ENCODE measurements around the gene SCRT2.
A peak's percentile ranks its signal among the peaks of the same experiment; 100 is the strongest.
"Not testable (repeated sequence)": the region's sequence is repeated elsewhere in the genome, so short reads cannot be mapped to it uniquely, and the experiment has no call there.

The SCRT2 gene

DNA sequence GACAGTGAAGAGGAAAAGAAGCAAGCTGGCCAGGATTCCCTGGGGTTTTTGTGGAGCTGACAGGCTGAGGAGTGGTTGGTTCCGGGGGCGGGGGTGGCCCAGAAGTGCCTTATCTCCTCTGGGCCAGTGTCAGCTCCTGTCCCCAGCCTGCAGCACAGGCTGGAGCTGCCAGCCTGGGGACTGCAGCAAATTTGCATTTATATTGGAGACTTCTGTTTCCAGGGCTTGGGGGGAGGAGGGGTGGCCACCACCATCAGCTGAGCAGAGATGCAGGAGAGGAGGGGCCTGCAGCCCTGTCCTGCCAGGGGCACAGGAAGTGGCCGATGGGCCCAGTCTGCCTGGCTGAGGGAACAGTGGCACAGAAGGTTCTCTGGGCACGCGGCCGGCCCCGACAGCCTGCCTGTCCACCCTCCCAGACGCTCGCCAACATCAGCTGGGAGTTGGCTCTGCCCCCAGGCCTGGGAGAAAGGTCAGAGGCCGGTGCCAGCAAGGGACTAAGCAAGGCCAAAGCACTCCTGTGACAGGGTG is 24.3 kb upstream of the SCRT2 start:
- H3K27ac ChIP-seq = no peak overlapping the region
- TF ChIP-seq, protein P1, sequence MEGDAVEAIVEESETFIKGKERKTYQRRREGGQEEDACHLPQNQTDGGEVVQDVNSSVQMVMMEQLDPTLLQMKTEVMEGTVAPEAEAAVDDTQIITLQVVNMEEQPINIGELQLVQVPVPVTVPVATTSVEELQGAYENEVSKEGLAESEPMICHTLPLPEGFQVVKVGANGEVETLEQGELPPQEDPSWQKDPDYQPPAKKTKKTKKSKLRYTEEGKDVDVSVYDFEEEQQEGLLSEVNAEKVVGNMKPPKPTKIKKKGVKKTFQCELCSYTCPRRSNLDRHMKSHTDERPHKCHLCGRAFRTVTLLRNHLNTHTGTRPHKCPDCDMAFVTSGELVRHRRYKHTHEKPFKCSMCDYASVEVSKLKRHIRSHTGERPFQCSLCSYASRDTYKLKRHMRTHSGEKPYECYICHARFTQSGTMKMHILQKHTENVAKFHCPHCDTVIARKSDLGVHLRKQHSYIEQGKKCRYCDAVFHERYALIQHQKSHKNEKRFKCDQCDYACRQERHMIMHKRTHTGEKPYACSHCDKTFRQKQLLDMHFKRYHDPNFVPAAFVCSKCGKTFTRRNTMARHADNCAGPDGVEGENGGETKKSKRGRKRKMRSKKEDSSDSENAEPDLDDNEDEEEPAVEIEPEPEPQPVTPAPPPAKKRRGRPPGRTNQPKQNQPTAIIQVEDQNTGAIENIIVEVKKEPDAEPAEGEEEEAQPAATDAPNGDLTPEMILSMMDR (IDR thresholded peaks at IDR 0.05) = no peak
- no peak for TF ChIP-seq ZFX (IDR thresholded peaks at IDR 0.05; ENCODE audit: borderline replicate concordance)

DNA sequence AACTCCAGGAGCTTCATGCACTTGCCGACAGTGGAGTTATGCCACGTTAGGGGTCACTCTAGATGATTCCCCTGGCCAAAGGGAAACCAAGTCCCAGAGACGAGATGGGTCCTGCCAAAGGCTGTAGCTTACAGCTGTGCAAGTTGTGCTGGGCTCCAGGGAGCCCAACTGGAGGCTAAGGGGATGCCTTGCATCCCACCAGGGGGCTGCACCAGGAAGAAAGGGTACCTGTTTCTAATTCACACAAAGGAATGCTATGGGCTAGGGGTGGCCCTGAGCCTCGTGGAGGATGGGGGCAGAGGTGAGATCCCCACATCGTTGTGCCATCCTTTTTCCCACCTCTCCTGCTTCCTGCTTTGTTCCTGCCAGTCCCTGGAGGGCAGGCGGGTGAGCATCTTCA is 23.7 kb upstream of the SCRT2 start:
- TF ChIP-seq, protein P1 (IDR thresholded peaks at IDR 0.05) = no peak
- TF ChIP-seq ZFX (IDR thresholded peaks at IDR 0.05; ENCODE audit: borderline replicate concordance) = no peak
- H3K27ac ChIP-seq = no peak overlapping the region

DNA sequence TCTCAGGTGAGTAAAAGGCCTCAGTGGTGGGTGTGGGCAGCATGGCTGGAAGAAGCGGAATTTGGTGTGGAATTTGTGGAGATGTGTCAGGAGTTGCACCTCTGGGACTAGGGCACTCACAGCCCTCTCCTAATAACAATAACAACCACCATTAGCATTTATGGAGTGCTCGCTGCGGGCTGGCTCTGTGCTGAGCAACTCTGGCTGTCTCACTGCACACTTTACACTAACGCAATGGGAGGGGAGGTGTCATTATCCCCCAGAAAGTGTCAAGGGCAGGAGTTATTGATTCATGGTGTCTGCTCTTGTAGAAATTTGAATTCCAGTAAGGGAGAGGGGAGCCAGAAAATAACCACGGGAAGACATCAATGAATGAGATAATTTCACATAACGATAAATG is 22.7 kb upstream of the SCRT2 start:
- no peak overlapping the region for H3K27ac ChIP-seq
- TF ChIP-seq, protein P1 (IDR thresholded peaks at IDR 0.05) = no peak
- no peak for TF ChIP-seq ZFX (IDR thresholded peaks at IDR 0.05; ENCODE audit: borderline replicate concordance)

DNA sequence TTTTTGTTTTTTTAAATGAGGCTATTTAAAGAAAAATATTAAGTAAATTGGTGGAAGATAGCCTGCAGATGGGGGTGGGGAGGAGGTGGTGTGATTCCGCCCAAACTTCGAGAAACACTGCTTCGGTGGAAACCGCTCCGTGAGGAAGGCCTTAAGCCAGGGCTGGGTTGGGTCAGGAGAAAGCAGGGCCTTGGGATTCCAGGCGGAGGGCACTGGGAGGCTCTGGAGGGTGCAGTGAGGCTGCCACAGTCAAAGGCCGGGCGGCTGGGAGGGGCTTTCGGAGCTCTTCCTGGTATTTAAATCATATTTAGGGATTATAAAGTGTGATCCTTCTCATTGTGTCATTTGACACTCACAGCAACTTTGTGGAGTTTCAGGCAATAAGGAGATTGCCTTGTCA is 22.2 kb upstream of the SCRT2 start:
- H3K27ac ChIP-seq = no peak overlapping the region
- TF ChIP-seq ZFX (IDR thresholded peaks at IDR 0.05; ENCODE audit: borderline replicate concordance) = no peak
- TF ChIP-seq, protein P1 (IDR thresholded peaks at IDR 0.05) = no peak

DNA sequence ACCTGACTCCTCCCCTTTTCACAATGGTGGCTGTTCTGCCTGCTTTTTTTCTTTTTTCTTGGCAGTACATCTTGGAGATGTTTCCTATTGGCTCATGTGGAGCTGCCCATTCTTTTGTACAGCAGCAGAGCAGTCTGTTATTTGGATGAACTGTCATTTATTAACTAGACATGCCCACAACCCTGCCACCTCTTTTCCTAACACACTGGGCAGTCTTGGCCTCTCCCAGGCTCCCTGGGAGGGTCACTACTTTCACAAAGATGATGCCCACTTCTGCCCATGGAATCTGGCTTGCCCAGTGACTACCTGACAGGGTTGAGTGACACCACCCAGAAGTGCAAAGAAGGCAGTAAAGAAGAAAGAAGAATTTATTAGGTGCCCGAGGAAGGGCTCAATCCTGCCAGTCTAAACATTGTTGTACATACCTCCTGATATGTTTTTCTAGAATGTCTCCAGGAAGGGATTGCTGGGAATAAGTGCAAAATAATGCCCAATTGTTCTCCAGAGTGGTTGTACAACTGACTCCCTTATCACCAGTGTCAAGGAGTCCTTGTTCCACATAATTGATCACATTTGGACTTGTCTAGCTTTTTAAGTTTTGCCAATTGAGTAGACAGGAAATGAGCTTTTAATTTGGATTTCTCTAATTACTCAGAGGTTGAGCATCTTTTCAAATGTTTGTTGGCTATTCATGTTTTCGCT is 19.7 kb upstream of the SCRT2 start:
- H3K27ac ChIP-seq = peak overlapping the region; percentile 62
- TF ChIP-seq ZFX (IDR thresholded peaks at IDR 0.05; ENCODE audit: borderline replicate concordance) = no peak
- TF ChIP-seq, protein P1 (IDR thresholded peaks at IDR 0.05) = no peak

DNA sequence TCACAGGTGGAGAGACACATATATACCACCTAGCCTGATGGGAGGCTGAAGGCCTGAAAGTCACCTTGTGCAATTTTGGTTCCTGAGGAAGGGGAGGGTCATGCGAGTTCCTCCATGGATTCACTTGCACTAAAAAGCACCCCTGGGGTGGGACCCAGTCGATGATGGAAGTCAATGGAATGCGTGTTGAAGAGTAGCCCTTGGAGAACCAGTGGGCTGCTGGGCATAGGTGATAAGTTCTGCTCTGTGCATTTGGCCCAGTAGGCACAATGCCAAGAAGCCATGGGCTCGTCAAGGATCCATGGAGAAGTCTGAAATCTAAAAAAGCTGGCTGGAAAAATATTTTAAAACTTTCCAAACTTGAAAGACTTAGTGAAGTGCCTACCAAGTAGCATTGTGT is 18.9 kb upstream of the SCRT2 start:
- H3K27ac ChIP-seq = peak overlapping the region; percentile 62
- no peak for TF ChIP-seq ZFX (IDR thresholded peaks at IDR 0.05; ENCODE audit: borderline replicate concordance)
- TF ChIP-seq, protein P1 (IDR thresholded peaks at IDR 0.05) = no peak

DNA sequence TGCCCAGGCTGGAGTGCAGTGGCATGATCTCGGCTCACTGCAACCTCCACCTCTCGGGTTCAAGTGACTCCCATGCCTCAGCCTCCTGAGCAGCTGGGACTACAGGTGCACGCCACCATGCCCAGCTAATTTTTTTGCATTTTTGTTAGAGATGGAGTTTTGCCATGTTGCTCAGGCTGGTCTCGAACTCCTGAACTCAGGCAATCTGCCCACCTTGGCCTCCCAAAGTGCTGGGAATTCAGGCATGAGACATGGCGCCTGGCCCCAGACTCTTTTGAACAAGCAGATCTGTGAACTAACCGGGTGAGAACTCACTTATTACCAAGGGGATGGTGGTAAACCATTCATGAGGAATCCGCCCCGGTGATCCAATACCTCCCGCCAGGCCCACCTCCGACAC is 18.2 kb upstream of the SCRT2 start:
- H3K27ac ChIP-seq = not testable (repeated sequence)

DNA sequence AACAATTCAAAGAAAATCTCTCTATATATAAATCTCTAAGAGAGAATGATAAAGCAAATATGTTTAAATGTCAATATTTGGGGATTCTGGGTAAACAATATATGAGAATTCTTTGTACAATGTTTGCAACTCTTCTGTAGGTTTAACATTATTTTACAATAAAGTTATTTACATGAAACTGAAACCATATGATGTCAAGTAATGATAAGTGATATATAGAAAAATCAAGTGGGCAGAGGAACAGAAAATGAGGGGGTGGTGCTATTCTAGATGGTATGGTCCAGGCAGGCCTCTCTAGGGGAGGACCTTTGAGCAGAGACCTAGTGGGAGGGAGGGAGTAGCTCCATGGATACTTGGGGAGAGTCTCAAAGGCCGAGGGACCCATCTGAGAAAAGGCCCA is 16.4 kb upstream of the SCRT2 start:
- H3K27ac ChIP-seq = no peak overlapping the region
- TF ChIP-seq, protein P1 (IDR thresholded peaks at IDR 0.05) = no peak
- TF ChIP-seq ZFX (IDR thresholded peaks at IDR 0.05; ENCODE audit: borderline replicate concordance) = no peak

All from 22Rv1 (cell line).